Upper lobe of left lung (tissue), 4 donors: Measurements from ENCODE around the gene CHRNB1.

Source experiments
- EP300 ChIP-seq, 4 donors: sonication (generic); formaldehyde crosslinking; IDR thresholded peaks; one replicate each; pipeline ENCODE4 v1.5.1; 2017; ENCODE audit warnings: antibody characterized with exemption in 4 of 4, control low read depth in 2 of 4
- POLR2AphosphoS5 ChIP-seq, 2 donors: sonication (generic); formaldehyde crosslinking; IDR thresholded peaks; one replicate each; pipeline ENCODE4 v1.5.1; 2017; ENCODE audit warnings: antibody characterized with exemption in 2 of 2
- TF ChIP-seq, protein P1 (sequence below), 6 experiments: fragments of 450-650 bp in 4 of 6; fragments of 200-600 bp in 2 of 6; sonication (generic) in 2 of 6; IDR thresholded peaks; one replicate each; pipeline ENCODE4 v1.5.1; 2016 to 2019; ENCODE audit warnings: antibody characterized with exemption in 6 of 6

DNA sequence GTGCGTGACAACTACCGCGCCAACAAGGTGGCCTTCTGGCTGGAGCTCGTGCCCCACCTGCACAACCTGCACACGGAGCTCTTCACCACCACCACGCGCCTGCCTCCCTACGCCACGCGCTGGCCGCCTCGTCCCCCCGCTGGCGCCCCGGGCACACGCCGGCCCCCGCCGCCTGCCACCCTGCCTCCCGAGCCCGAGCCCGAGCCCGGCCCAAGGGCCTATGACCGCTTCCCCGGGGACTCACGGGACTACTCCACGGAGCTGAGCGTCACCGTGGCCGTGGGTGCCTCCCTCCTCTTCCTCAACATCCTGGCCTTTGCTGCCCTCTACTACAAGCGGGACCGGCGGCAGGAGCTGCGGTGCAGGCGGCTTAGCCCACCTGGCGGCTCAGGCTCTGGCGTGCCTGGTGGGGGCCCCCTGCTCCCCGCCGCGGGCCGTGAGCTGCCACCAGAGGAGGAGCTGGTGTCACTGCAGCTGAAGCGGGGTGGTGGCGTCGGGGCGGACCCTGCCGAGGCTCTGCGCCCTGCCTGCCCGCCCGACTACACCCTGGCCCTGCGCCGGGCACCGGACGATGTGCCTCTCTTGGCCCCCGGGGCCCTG lies 27.7 kb upstream of the CHRNB1 start:
- TF ChIP-seq, protein P1, sequence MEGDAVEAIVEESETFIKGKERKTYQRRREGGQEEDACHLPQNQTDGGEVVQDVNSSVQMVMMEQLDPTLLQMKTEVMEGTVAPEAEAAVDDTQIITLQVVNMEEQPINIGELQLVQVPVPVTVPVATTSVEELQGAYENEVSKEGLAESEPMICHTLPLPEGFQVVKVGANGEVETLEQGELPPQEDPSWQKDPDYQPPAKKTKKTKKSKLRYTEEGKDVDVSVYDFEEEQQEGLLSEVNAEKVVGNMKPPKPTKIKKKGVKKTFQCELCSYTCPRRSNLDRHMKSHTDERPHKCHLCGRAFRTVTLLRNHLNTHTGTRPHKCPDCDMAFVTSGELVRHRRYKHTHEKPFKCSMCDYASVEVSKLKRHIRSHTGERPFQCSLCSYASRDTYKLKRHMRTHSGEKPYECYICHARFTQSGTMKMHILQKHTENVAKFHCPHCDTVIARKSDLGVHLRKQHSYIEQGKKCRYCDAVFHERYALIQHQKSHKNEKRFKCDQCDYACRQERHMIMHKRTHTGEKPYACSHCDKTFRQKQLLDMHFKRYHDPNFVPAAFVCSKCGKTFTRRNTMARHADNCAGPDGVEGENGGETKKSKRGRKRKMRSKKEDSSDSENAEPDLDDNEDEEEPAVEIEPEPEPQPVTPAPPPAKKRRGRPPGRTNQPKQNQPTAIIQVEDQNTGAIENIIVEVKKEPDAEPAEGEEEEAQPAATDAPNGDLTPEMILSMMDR (IDR thresholded peaks at IDR 0.05), result no peak
- TF ChIP-seq POLR2AphosphoS5 (IDR thresholded peaks at IDR 0.05) (no peak), EP300 (IDR thresholded peaks at IDR 0.05) (no peak)
